NT2/D1 (cell line): ENCODE data around the gene HKDC1.

Source experiments
- SUZ12 ChIP-seq: IDR thresholded peaks from 2 replicates; pipeline ENCODE4 v1.6.1; 2011; ENCODE audit not compliant: insufficient read length, insufficient read depth; ENCODE audit errors: extremely low read depth
- YY1 ChIP-seq: IDR thresholded peaks from 2 replicates; pipeline ENCODE4 v1.6.1; 2011; ENCODE audit not compliant: insufficient read length, insufficient read depth

GRCh38 chr10:69272624-69273023 lies 52.5 kb downstream of the HKDC1 start:
- TF ChIP-seq YY1 (no peak), SUZ12 (no peak)
